Central memory CD8-positive, alpha-beta T cell (primary cell): ENCODE data around the gene GALP.
"Not testable (repeated sequence)": the region's sequence is repeated elsewhere in the genome, so short reads cannot be mapped to it uniquely, and the experiment has no call there.

Experiments used
- ATAC-seq: fragments of 150-1000 bp; cut with Tn5 transposase; replicated peaks from 2 replicates; pipeline ENCODE4 v1.10.0; 2022; ENCODE audit warnings: mild to moderate bottlenecking, moderate FRiP score, moderate number of reproducible peaks; ENCODE audit not compliant: poor library complexity, severe bottlenecking; ENCODE audit errors: extremely low read depth
- DNase-seq, 2 donors: peaks; one replicate each; pipeline ENCODE4 v3.0.0; 2021; ENCODE audit warnings: low spot score in 2 of 2
- H3K27ac Mint-ChIP-seq: one replicate; pipeline ENCODE4 v1.8.0; 2022; ENCODE audit warnings: low read depth, mild to moderate bottlenecking, moderate library complexity, mixed read lengths
- H3K27me3 Mint-ChIP-seq: one replicate; pipeline ENCODE4 v1.8.0; 2022; ENCODE audit warnings: mixed read lengths
- H3K36me3 Mint-ChIP-seq: one replicate; pipeline ENCODE4 v1.8.0; 2022; ENCODE audit warnings: mild to moderate bottlenecking, moderate library complexity, mixed read lengths; ENCODE audit not compliant: insufficient read depth
- H3K4me1 Mint-ChIP-seq: one replicate; pipeline ENCODE4 v1.8.0; 2022; ENCODE audit warnings: mixed read lengths
- H3K4me3 Mint-ChIP-seq: one replicate; pipeline ENCODE4 v1.8.0; 2022; ENCODE audit warnings: mild to moderate bottlenecking, moderate library complexity, mixed read lengths
- H3K9me3 Mint-ChIP-seq: one replicate; pipeline ENCODE4 v1.8.0; 2022; ENCODE audit warnings: mixed read lengths

The GALP gene

DNA sequence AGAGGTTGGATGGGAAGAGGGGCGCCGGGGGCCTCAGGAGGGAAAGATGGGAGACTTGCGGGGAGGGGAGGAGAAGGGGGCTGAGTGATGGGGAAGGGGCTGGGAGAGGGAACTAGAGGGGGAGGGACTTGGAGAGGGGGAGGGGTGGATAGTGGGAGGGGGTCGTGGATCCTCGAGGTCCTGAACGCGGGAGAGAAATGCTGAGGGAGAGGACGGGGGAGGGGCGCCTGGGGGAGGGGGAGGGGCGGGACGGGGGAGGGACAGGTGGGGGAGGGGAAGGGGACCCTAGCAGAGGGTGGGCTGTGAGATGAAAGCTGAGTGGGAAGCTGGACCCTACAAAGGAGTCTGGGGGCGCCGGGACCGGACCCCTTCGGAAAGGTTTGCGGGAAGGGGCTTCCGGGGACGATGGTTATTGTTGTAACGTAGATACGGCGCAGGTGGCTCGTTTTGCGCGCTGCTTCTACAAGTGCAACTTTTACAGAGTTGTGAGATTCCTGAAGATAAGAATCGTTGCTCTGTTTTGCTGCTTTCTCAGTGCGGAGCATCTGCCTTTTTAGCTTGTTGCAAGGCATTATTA is 34.3 kb upstream of the GALP start:
- DNase-seq (peak; percentile 25 to 29), ATAC-seq (no peak)
- Mint-ChIP-seq H3K27ac (peak overlapping the region; percentile 96), H3K9me3 (no peaks in the 10 kb centered on the region), H3K36me3 (peaks cover 3% of the 10 kb centered on the region), H3K27me3 (no peaks in the 10 kb centered on the region), H3K4me1 (peaks cover 41% of the 10 kb centered on the region), H3K4me3 (peak overlapping the region; percentile 93)

DNA sequence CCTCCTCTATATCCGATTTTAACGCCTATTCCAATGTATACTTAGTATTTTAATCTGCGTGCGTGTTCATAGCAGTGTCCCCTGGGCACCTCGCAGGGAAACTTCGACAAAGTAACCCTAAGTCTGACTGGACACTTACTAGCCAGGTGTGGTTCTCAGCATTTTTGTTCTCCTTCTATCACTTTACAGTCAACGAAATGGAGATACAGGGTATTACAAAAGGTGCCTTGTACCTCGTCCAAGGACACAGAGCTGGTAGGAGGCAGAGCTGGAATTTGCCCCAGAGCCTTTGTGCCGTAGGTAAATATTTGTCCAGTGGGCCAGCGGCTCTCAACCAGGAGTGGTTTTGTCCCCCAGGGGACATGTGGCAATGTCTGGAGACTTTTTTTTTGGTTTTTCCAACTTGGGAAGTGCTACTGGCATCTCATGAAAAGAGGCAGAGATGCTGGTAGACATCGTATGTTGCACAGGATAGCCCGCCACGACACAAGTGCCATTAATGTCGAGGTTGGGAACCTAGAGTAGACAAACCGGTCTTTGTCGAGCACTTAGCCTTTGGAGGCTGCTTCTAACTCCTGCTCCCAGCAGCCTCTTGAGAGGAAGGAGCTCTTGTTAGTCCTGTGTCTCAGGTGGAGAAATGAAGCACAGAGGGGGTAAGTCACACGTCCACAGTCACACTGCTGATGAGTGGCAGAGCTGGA is 33.6 kb upstream of the GALP start:
- peaks cover 3% of the 10 kb centered on the region for H3K36me3 Mint-ChIP-seq
- H3K4me3 Mint-ChIP-seq: peak overlapping the region; percentile 93
- H3K27ac Mint-ChIP-seq: no peak overlapping the region
- H3K9me3 Mint-ChIP-seq: no peaks in the 10 kb centered on the region
- ATAC-seq: no peak
- DNase-seq: no peak
- H3K27me3 Mint-ChIP-seq: no peaks in the 10 kb centered on the region
- H3K4me1 Mint-ChIP-seq: peaks cover 41% of the 10 kb centered on the region

DNA sequence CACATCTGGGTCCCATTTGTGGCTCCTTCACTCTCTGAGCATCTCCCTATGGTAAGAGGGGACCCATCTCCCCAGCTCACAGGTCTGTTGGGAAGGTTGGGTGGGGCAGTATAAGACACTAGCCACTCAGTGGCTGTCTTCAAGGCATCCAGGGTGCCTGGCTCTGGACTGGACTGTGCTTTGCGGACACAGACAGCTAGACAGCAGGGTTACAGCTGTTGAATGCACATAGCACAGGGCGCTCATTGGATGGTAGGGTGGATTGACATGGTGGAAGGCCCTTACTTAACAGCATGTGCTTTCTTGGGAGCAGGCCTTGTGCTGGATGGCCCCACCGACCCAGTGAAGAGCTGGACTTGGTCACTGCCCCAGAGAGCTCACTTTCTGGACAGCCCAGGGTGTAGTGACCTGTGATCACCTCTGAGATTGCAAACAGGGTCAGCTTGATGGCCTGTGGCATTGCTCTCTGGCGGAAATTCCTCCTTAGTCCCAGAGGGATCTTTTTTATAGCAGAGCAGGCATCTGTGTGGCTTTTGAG is 32.8 kb upstream of the GALP start:
- no peaks in the 10 kb centered on the region for H3K9me3 Mint-ChIP-seq
- peaks cover 41% of the 10 kb centered on the region for H3K4me1 Mint-ChIP-seq
- DNase-seq (no peak), ATAC-seq (no peak)
- H3K27me3 Mint-ChIP-seq: no peaks in the 10 kb centered on the region
- peak overlapping the region; percentile 93 for H3K4me3 Mint-ChIP-seq
- no peak overlapping the region for H3K27ac Mint-ChIP-seq
- peaks cover 3% of the 10 kb centered on the region for H3K36me3 Mint-ChIP-seq

DNA sequence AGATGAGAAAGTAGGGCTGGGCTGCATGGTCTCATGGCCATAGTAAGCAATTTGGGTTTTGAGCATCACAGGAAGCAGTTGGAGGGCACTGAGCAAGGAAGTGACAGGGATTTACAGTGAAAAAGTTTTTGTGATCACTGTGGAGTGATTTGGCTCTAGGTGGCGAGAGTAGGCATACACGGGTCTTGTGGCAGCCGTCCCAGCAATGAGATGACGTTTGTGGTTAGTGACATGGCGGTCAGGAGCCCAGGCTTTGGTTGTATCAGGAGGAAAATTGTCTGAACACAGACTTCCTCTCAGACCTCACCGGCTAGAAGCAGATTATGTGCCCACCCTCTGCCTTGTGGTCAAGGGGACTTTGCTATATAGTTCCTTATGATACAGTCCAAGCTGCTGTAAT is 31.4 kb upstream of the GALP start:
- Mint-ChIP-seq H3K4me1 (peaks cover 41% of the 10 kb centered on the region), H3K27me3 (no peaks in the 10 kb centered on the region), H3K9me3 (no peaks in the 10 kb centered on the region), H3K36me3 (peaks cover 3% of the 10 kb centered on the region), H3K27ac (peak overlapping the region; percentile 69), H3K4me3 (no peak overlapping the region)
- no peak for ATAC-seq
- no peak for DNase-seq

DNA sequence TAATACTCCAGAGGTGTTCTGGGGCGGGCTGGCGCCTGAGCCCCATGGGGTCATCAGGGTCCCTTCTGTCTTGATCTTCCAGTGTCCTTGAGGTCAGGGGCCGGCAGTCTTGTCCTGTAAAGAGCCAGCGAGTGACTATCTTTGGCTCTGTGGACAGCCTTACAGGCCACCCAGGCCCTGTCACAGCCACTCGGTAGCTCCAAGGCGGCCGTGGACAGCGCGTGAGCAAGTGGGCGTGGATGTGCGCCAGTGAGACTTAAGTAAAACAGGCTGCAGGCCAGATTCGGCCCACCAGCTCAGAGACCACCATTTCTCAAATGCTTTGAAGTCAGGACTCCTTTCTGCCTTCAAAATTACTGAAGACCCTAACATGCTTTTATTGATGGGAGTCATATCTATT is 31.0 kb upstream of the GALP start:
- no peaks in the 10 kb centered on the region for H3K9me3 Mint-ChIP-seq
- no peaks in the 10 kb centered on the region for H3K27me3 Mint-ChIP-seq
- peaks cover 3% of the 10 kb centered on the region for H3K36me3 Mint-ChIP-seq
- DNase-seq (no peak), ATAC-seq (no peak)
- peak overlapping the region; percentile 69 for H3K27ac Mint-ChIP-seq
- H3K4me1 Mint-ChIP-seq: peaks cover 38% of the 10 kb centered on the region
- no peak overlapping the region for H3K4me3 Mint-ChIP-seq

DNA sequence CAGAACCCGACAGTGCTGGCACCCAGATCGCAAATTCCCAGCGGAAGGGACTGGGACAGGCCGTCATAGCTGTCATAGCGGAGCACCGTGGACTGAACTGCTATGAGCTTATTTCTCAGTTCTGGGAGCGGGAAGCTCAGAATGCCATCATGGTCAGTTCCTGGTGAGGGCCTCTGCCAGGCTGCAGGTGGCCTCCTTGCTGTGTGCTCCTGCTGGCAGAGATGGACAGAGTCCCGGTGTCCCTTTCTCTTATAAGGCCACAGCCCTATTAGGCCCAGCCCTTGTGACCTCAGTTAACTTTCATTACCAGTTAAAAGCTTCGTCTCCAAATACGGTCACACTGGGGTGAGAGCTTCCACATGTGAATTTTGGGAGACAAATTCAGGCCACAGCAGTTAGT is 30.1 kb upstream of the GALP start:
- no peak for DNase-seq
- H3K4me1 Mint-ChIP-seq: peaks cover 29% of the 10 kb centered on the region
- no peak for ATAC-seq
- no peaks in the 10 kb centered on the region for H3K9me3 Mint-ChIP-seq
- H3K27me3 Mint-ChIP-seq: no peaks in the 10 kb centered on the region
- no peak overlapping the region for H3K4me3 Mint-ChIP-seq
- no peak overlapping the region for H3K27ac Mint-ChIP-seq
- H3K36me3 Mint-ChIP-seq: peaks cover 1% of the 10 kb centered on the region

DNA sequence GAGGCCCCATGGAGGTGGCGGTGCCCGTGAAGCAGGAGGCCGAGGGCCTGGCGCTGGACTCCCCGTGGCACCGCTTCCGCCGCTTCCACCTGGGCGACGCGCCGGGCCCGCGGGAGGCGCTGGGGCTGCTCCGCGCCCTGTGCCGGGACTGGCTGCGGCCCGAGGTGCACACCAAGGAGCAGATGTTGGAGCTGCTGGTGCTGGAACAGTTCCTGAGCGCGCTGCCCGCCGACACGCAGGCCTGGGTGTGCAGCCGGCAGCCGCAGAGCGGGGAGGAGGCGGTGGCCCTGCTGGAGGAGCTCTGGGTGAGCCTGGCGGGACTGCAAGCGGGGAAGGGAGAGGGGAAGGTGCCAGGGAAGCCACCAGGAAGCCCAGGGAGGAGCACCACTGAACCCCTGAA is 28.9 kb upstream of the GALP start:
- Mint-ChIP-seq H3K4me1 (peaks cover 20% of the 10 kb centered on the region), H3K27me3 (no peaks in the 10 kb centered on the region), H3K9me3 (no peaks in the 10 kb centered on the region), H3K4me3 (no peak overlapping the region), H3K27ac (no peak overlapping the region), H3K36me3 (no peaks in the 10 kb centered on the region)
- ATAC-seq: no peak
- no peak for DNase-seq

DNA sequence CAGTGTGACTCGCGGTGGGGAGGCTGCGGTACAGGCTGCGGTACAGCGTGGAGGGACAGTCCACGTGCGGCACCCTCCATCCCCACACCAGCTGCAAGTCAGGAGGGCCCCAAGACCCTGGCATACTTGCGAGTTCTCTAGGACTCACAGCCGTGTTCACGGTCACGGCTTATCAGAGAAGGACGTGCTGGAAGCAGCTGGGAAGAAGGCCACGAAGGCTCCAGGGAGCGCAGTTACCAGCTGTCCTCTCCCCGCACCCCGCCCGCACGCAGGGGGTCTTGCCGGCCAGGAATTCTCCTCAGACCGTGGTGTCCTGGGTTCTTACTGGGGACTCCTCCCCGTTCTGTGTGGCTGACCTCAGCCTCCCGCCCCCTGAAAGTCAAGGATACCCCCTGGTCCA is 28.5 kb upstream of the GALP start:
- Mint-ChIP-seq H3K27me3 (no peaks in the 10 kb centered on the region), H3K4me1 (peaks cover 17% of the 10 kb centered on the region)

DNA sequence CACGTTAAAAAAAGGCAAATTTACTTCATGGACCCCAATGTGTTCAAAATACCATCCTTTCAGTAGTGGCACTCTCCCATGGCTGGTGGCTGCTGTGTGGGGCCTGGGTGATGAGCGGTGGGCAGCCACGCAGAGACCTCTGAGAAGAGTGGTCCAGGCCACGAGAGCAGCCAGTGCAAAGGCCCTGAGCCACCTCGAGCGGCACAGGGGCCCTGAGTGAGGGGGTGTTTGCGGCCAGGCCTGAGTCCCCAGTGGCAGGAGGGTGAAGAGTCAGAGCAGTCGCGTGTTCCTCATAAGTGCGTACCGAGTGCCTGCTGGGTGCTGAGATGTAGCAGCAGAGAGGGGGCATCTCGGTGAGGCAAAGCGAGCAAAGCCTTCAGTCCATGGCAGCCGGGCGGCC is 27.7 kb upstream of the GALP start:
- DNase-seq (no peak), ATAC-seq (no peak)
- Mint-ChIP-seq H3K27ac (no peak overlapping the region), H3K4me1 (peaks cover 12% of the 10 kb centered on the region), H3K27me3 (no peaks in the 10 kb centered on the region), H3K4me3 (no peak overlapping the region), H3K9me3 (no peaks in the 10 kb centered on the region), H3K36me3 (no peaks in the 10 kb centered on the region)

More for the DNA sequence above, 28.5 kb upstream of the GALP start:
- no peak overlapping the region for H3K4me3 Mint-ChIP-seq
- no peaks in the 10 kb centered on the region for H3K9me3 Mint-ChIP-seq
- no peaks in the 10 kb centered on the region for H3K36me3 Mint-ChIP-seq
- no peak for ATAC-seq
- no peak overlapping the region for H3K27ac Mint-ChIP-seq
- DNase-seq: no peak

DNA sequence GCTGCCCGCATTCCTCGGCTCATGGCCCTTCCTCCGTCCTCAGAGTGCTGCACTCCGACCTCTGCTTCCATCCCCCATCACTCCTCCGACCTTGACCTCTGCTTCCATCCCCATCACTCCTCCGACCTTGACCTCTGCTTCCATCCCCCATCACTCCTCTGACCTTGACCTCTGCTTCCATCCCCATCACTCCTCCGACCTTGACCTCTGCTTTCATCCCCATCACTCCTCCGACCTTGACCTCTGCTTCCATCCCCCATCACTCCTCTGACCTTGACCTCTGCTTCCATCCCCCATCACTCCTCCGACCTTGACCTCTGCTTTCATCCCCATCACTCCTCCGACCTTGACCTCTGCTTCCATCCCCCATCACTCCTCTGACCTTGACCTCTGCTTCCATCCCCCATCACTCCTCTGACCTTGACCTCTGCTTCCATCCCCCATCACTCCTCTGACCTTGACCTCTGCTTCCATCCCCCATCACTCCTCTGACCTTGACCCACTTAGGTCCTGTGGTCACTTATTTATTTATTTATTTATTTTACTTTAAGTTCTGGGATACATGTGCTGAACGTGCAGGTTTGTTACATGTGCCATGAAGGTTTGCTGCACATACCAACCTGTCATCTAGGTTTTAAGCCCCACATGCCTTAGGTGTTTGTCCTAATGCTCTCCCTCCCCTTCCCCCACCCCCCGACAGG is 26.7 kb upstream of the GALP start:
- not testable (repeated sequence) for H3K4me3 Mint-ChIP-seq

DNA sequence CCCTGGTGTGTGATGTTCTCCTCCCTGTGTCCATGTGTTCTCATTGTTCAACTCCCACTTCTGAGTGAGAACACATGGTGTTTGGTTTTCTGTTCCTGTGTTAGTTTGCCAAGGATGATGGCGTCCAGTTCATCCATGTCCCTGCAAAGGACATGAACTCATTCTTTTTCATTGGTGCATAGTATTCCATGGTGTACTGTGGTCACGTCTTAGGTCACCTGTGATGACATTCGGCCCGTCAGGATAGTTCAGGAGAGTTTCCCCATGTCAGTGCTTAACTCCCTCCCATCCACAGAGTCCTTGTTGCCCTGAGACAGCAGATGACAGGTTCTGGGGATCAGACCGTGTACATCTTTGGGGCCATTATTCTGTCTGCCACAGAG is 26.2 kb upstream of the GALP start:
- H3K27ac Mint-ChIP-seq: no peak overlapping the region
- H3K36me3 Mint-ChIP-seq: no peaks in the 10 kb centered on the region
- no peaks in the 10 kb centered on the region for H3K9me3 Mint-ChIP-seq
- no peaks in the 10 kb centered on the region for H3K27me3 Mint-ChIP-seq
- DNase-seq: no peak
- no peak overlapping the region for H3K4me3 Mint-ChIP-seq
- ATAC-seq: no peak
- peaks cover 6% of the 10 kb centered on the region for H3K4me1 Mint-ChIP-seq

More for the DNA sequence above, 26.7 kb upstream of the GALP start:
- peaks cover 10% of the 10 kb centered on the region for H3K4me1 Mint-ChIP-seq
- not testable (repeated sequence) for ATAC-seq, DNase-seq, H3K27ac Mint-ChIP-seq, H3K9me3 Mint-ChIP-seq, H3K27me3 Mint-ChIP-seq, H3K36me3 Mint-ChIP-seq

DNA sequence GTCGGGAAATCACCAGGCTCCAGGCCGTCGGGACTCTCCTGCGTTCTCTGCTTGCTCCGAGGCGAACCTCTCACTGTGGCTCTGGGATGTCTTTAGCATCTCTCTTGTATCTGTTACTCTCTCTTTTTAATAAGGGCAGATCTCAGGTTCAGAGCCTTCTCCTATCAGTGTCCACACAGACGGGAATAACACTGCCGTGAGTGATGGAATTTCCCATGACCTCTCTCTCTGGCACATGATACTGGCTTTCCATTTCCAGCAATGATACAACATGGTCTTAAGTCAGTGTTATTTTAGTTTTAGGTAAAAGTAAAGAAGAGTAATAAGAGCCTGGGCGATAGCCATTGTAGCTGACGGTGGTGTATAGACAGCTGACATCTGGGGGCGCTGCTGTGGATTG is 25.4 kb upstream of the GALP start:
- ATAC-seq: no peak
- Mint-ChIP-seq H3K4me1 (peaks cover 6% of the 10 kb centered on the region), H3K36me3 (no peaks in the 10 kb centered on the region)

DNA sequence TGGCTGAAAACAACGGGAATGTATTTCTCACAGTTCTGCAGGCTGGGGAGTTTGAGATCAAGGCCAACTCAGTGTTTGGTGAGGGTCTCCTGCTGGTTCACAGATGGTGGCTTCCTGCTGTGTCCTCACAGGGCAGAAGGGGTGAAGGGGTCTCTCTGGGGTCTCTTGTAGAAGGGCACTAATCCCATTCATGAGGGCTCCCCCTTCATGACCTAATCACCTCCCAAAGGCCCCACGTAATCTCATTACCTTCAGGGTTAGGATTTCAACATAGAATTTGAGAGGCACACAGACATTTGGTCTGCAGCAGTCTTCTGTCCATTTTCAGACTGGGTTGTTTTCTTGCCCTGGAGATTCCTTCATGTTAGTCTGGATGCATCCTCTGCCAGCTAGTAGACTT is 23.2 kb upstream of the GALP start:
- H3K36me3 Mint-ChIP-seq: no peaks in the 10 kb centered on the region
- H3K27ac Mint-ChIP-seq: no peak overlapping the region
- DNase-seq (no peak), ATAC-seq (no peak)
- no peaks in the 10 kb centered on the region for H3K27me3 Mint-ChIP-seq
- peaks cover 6% of the 10 kb centered on the region for H3K4me1 Mint-ChIP-seq
- H3K9me3 Mint-ChIP-seq: no peaks in the 10 kb centered on the region
- no peak overlapping the region for H3K4me3 Mint-ChIP-seq

More for the DNA sequence above, 25.4 kb upstream of the GALP start:
- H3K4me3 Mint-ChIP-seq: no peak overlapping the region
- no peak for DNase-seq
- no peak overlapping the region for H3K27ac Mint-ChIP-seq
- H3K9me3 Mint-ChIP-seq: no peaks in the 10 kb centered on the region
- H3K27me3 Mint-ChIP-seq: no peaks in the 10 kb centered on the region
